WI38 (cell line): ENCODE data around the gene LYRM4.

Source experiments
- H3K4me3 ChIP-seq: 2 replicates; pipeline ENCODE4 v1.5.1; 2011; ENCODE audit warnings: low read depth, mild to moderate bottlenecking, control low read depth, low read length
- TF ChIP-seq, protein P1 (sequence below): IDR thresholded peaks from 2 replicates; pipeline ENCODE4 v1.5.1; 2012; ENCODE audit warnings: low read depth, mild to moderate bottlenecking, control low read depth, low read length

Gene LYRM4

DNA sequence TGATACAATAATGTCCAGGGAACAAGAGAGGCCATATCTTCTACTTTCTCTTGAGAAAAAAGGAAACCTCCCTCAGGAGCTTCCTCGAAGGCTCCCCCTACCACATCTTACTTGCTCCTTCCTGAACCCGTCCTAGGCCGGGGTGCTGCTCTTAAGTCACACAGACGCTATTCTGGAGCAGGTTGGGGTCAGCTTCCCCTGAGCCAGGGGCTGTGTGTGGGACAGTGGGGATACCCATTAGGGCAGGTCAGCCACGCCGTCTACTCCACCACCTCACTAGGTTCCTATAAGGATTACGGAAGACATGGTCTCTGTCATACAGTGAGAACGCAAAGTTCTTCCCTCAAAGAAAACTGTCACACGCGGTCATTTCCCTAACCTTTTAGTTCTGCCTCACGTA, 183.8 kb downstream of the LYRM4 start:
- TF ChIP-seq, protein P1, sequence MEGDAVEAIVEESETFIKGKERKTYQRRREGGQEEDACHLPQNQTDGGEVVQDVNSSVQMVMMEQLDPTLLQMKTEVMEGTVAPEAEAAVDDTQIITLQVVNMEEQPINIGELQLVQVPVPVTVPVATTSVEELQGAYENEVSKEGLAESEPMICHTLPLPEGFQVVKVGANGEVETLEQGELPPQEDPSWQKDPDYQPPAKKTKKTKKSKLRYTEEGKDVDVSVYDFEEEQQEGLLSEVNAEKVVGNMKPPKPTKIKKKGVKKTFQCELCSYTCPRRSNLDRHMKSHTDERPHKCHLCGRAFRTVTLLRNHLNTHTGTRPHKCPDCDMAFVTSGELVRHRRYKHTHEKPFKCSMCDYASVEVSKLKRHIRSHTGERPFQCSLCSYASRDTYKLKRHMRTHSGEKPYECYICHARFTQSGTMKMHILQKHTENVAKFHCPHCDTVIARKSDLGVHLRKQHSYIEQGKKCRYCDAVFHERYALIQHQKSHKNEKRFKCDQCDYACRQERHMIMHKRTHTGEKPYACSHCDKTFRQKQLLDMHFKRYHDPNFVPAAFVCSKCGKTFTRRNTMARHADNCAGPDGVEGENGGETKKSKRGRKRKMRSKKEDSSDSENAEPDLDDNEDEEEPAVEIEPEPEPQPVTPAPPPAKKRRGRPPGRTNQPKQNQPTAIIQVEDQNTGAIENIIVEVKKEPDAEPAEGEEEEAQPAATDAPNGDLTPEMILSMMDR: no peak
- no peak overlapping the region for H3K4me3 ChIP-seq

GRCh38 chr6:5073992-5074391, 186.8 kb downstream of the LYRM4 start:
- TF ChIP-seq, protein P1: no peak
- no peak overlapping the region for H3K4me3 ChIP-seq

DNA sequence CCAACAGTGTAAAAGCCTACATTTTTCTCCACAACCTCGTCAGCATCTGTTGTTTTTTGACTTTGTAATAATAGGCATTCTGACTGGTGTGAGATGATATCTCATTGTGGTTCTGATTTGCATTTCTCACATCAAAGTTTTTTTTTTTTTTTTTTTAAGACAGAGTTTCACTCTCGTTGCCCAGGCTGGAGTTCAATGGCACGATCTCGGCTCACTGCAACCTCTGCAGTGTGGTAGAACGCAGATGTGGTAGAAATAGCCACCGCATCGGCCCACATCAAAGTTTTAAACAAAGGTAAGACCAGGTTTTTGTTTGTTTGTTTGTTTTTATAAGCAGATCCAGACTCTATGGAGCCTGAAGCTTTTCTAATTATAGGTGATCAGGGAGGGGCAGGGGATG, 188.3 kb downstream of the LYRM4 start:
- TF ChIP-seq, protein P1: no peak
- no peak overlapping the region for H3K4me3 ChIP-seq

DNA sequence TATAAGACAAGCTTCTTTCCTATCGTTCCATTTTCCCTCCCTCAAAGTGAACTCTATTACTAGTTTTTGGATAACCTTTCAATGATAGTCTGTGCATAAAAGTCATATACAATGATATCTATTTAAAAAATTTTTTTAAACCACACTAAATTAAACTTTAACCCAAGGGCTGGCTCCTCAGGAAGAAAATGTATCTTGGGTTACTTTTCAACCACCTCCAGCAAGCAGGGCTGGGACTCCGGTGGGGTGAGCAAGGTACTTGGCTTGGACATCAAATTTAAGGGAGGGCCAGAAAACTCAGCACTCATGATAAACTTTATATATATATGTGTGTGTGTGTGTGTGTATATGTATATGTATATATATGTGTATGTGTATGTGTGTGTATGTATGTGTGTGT, 189.5 kb downstream of the LYRM4 start:
- H3K4me3 ChIP-seq: no peak overlapping the region
- TF ChIP-seq, protein P1: no peak

GRCh38 chr6:5068153-5068751, 192.5 kb downstream of the LYRM4 start:
- TF ChIP-seq, protein P1: no peak

GRCh38 chr6:5067305-5067704, 193.4 kb downstream of the LYRM4 start:
- H3K4me3 ChIP-seq: no peak overlapping the region
- TF ChIP-seq, protein P1: no peak

More at GRCh38 chr6:5068153-5068751, 192.5 kb downstream of the LYRM4 start:
- H3K4me3 ChIP-seq: no peak overlapping the region

DNA sequence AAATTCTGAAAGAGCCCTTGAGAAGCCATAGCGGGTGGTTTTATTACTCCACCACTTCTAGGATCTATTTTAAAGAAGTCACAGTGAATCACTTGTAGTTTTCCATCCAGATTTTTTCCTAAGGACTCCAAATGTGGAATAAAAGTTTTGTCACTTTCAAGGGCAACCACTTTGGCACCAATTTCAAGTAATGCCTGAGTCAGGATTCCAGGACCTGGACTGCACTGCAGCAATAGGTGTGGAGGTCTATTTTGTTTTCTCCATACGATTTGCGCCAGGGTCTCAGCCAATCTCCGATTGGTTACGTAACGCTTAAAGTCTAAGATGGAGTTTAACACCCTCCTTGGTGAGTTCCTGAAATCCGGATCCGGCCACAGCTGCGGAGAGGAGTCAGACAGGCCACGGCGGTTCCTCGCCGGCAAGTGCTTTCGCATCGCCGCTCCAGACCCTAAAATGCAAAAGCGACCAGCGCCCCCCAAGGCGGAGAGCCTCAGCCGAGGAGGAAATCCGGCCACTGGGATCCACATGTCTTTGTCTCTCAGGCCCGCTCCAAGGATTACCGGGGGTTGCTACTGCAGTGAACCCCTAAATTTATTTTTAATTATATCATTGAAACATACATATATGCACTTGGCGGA, 194.2 kb downstream of the LYRM4 start:
- no peak overlapping the region for H3K4me3 ChIP-seq
- TF ChIP-seq, protein P1: no peak
